NCI-H2081 (cell line): Measurements from ENCODE around the gene UQCRHL.

Experiments used
- DNase-seq, 2 experiments: peaks; one replicate each; lab custom pipeline; 2025; lab: John Stamatoyannopoulos, UW

Gene UQCRHL

GRCh38 chr1:15797614-15798390 is 9.6 kb downstream of the UQCRHL start:
- DNase-seq: no peak

GRCh38 chr1:15796086-15796462 is 11.4 kb downstream of the UQCRHL start:
- no peak for DNase-seq

- no peak for DNase-seq
Measured at GRCh38 chr1:15788624-15789301, 18.7 kb downstream of the UQCRHL start.

- no peak for DNase-seq
Measured at GRCh38 chr1:15786581-15786980, 20.9 kb downstream of the UQCRHL start.

GRCh38 chr1:15785683-15786082 is 21.8 kb downstream of the UQCRHL start:
- DNase-seq: no peak

GRCh38 chr1:15777909-15778707 is 29.3 kb downstream of the UQCRHL start:
- no peak for DNase-seq

GRCh38 chr1:15775706-15776105 is 31.7 kb downstream of the UQCRHL start:
- no peak for DNase-seq

- DNase-seq: no peak
Measured at GRCh38 chr1:15771836-15772515, 35.5 kb downstream of the UQCRHL start.

- DNase-seq: no peak
Measured at GRCh38 chr1:15770313-15770962, 37.0 kb downstream of the UQCRHL start.

- DNase-seq: no peak
Measured at GRCh38 chr1:15768388-15768787, 39.1 kb downstream of the UQCRHL start.

GRCh38 chr1:15767941-15768340 is 39.5 kb downstream of the UQCRHL start:
- no peak for DNase-seq

GRCh38 chr1:15765495-15766194 is 41.8 kb downstream of the UQCRHL start:
- DNase-seq: no peak

- no peak for DNase-seq
Measured at GRCh38 chr1:15764890-15765289, 42.6 kb downstream of the UQCRHL start.

- DNase-seq: no peak
Measured at GRCh38 chr1:15764269-15764764, 43.1 kb downstream of the UQCRHL start.

- DNase-seq: no peak
Measured at GRCh38 chr1:15762546-15762945, 44.9 kb downstream of the UQCRHL start.

GRCh38 chr1:15761366-15762128 is 45.9 kb downstream of the UQCRHL start:
- DNase-seq: no peak

GRCh38 chr1:15760520-15761211 is 46.8 kb downstream of the UQCRHL start:
- no peak for DNase-seq

GRCh38 chr1:15758953-15759661 is 48.3 kb downstream of the UQCRHL start:
- DNase-seq: peak in 1 of 2 experiments; percentile 49
